H1 (cell line): Measurements from ENCODE around the gene MLF2. TPM values are rescaled to one million over a fixed set of nuclear protein-coding genes. Genes with fewer than 3 reads are reported as not detected.

Experiments used
- CEBPB ChIP-seq: IDR thresholded peaks from 2 replicates; pipeline ENCODE4 v1.6.1; 2012; ENCODE audit warnings: low read depth, low read length
- CHD7 ChIP-seq: fragments of 300-600 bp; sonication (generic); IDR thresholded peaks from 2 replicates; pipeline ENCODE4 v1.7.1; 2012; ENCODE audit warnings: low read length, moderate library complexity, mild to moderate bottlenecking, inconsistent platforms; ENCODE audit not compliant: insufficient replicate concordance
- CTBP2 ChIP-seq: IDR thresholded peaks from 2 replicates; pipeline ENCODE4 v1.7.0; 2011; ENCODE audit warnings: borderline replicate concordance, mild to moderate bottlenecking, moderate library complexity, mixed read lengths, low read length; ENCODE audit not compliant: insufficient read depth, insufficient read length
- EZH2 ChIP-seq: fragments of 200-600 bp; sonication (generic); IDR thresholded peaks from 2 replicates; pipeline ENCODE4 v1.7.1; 2012; ENCODE audit warnings: low read depth, mild to moderate bottlenecking, moderate library complexity, low read length, inconsistent platforms; ENCODE audit not compliant: severe bottlenecking
- KDM1A ChIP-seq: fragments of 200-600, 300-600 bp; sonication (generic); IDR thresholded peaks from 2 replicates; pipeline ENCODE4 v1.7.1; 2016; ENCODE audit warnings: mild to moderate bottlenecking, low read length, borderline replicate concordance
- NANOG ChIP-seq: IDR thresholded peaks from 2 replicates; pipeline ENCODE4 v1.6.1; 2011; ENCODE audit warnings: low read length, low read depth, mild to moderate bottlenecking, inconsistent platforms; ENCODE audit not compliant: insufficient read depth, poor library complexity, severe bottlenecking
- POU5F1 ChIP-seq: IDR thresholded peaks from 2 replicates; pipeline ENCODE4 v1.6.1; 2011; ENCODE audit warnings: low read depth, mild to moderate bottlenecking, low read length, moderate library complexity
- RFX5 ChIP-seq: IDR thresholded peaks from 2 replicates; pipeline ENCODE4 v1.6.1; 2011; ENCODE audit warnings: low read depth, low read length, improper control_type of control experiment, borderline replicate concordance
- ZNF274 ChIP-seq: IDR thresholded peaks from 2 replicates; pipeline ENCODE4 v1.7.0; 2012; ENCODE audit warnings: low read length, borderline replicate concordance; ENCODE audit errors: extremely low read depth
- polyA plus RNA-seq, 7 experiments: library from polyadenylated mRNA; depleted of rRNA in 3 of 7; stranded (reverse) in 5 of 7; unstranded in 2 of 7; fragments of >200 nt in 5 of 7; fragments of 200-250 nt in 2 of 7; gene quantifications; 1 replicate in 5 of 7; 2 replicates in 1 of 7; 4 replicates in 1 of 7; pipeline versions ENCODE4 v1.2.1 to v1.2.3, GENCODE V29; 2011 to 2013; ENCODE audit warnings: missing spikeins in 2 of 7, mixed read lengths in 2 of 7
- total RNA-seq: library from RNA; stranded (reverse); fragmentation: NEBNext Ultra II Directional; extraction: Animal tissue kit (Norgen Biotek cat#: 25700); gene quantifications from 2 replicates; pipeline ENCODE4 v1.2.1, GENCODE V29; 2021

MLF2 gene
- total and polyA plus RNA-seq, 2 of the 8 experiments (the other 6 are each of a cell fraction or from before 2014, with no cell fraction given), result 229 to 401 TPM

- TF ChIP-seq CHD7 (no peak), EZH2 (peak; percentile 10), ZNF274 (no peak), KDM1A (no peak), NANOG (no peak), RFX5 (no peak), CEBPB (no peak; the same call in 1 of the 2 replicates), CTBP2 (no peak), POU5F1 (no peak)
Measured at GRCh38 chr12:6778574-6779550, 25.9 kb upstream of the MLF2 start (continued).
